ENCODE data around the gene FADS6.

The FADS6 gene

DNA sequence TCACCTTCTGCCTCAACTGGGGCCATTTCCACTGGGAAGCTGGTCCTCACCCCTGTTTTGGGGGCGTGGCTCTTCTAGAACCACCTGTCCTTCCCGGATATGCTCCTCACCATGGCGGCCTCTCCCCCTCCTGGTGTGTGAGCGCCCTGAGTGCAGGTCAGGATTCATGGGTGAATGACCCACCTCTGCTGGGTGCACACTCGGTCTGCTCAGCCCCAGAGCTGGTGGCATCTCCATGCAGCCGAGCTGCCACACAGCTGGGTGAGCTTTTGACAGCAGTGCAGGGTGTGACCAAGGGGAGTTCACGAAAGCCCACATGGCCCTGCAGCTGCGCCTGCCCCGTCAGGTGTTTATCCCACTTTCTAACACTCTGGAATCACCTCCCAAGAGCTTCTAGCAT is 61.0 kb downstream of the FADS6 start:
- TF ChIP-seq OSR1 (CRISPR knock-in tag; IDR thresholded peaks at IDR 0.05): no peak
- TF ChIP-seq, protein P1, sequence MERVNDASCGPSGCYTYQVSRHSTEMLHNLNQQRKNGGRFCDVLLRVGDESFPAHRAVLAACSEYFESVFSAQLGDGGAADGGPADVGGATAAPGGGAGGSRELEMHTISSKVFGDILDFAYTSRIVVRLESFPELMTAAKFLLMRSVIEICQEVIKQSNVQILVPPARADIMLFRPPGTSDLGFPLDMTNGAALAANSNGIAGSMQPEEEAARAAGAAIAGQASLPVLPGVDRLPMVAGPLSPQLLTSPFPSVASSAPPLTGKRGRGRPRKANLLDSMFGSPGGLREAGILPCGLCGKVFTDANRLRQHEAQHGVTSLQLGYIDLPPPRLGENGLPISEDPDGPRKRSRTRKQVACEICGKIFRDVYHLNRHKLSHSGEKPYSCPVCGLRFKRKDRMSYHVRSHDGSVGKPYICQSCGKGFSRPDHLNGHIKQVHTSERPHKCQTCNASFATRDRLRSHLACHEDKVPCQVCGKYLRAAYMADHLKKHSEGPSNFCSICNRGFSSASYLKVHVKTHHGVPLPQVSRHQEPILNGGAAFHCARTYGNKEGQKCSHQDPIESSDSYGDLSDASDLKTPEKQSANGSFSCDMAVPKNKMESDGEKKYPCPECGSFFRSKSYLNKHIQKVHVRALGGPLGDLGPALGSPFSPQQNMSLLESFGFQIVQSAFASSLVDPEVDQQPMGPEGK (CRISPR knock-in tag; IDR thresholded peaks at IDR 0.05; ENCODE audit: borderline replicate concordance): no peak
- TF ChIP-seq POU6F1 (CRISPR knock-in tag; IDR thresholded peaks at IDR 0.05; ENCODE audit: borderline replicate concordance, low read depth): no peak
- TF ChIP-seq TCF4 (CRISPR knock-in tag; IDR thresholded peaks at IDR 0.05; ENCODE audit: borderline replicate concordance): no peak
- TF ChIP-seq ARNTL (CRISPR knock-in tag; IDR thresholded peaks at IDR 0.05; ENCODE audit: borderline replicate concordance, low read depth): no peak
- TF ChIP-seq CREB5 (CRISPR knock-in tag; IDR thresholded peaks at IDR 0.05; ENCODE audit: low read depth): no peak
- no peak for TF ChIP-seq TOX (CRISPR knock-in tag; IDR thresholded peaks at IDR 0.05; ENCODE audit: borderline replicate concordance)
- TF ChIP-seq CSDC2 (CRISPR knock-in tag; IDR thresholded peaks at IDR 0.05): no peak
- no peak for TF ChIP-seq ZC3H10 (CRISPR knock-in tag; IDR thresholded peaks at IDR 0.05)
- TF ChIP-seq CSRNP3 (CRISPR knock-in tag; IDR thresholded peaks at IDR 0.05): no peak
- no peak for TF ChIP-seq ZFP30 (CRISPR knock-in tag; IDR thresholded peaks at IDR 0.05)
- TF ChIP-seq PPARA (CRISPR knock-in tag; IDR thresholded peaks at IDR 0.05; ENCODE audit: borderline replicate concordance): no peak
- no peak for TF ChIP-seq SNAI2 (CRISPR knock-in tag; IDR thresholded peaks at IDR 0.05)
- no peak for TF ChIP-seq ZFP3 (CRISPR knock-in tag; IDR thresholded peaks at IDR 0.05)
- TF ChIP-seq ESRRG (CRISPR knock-in tag; IDR thresholded peaks at IDR 0.05): no peak
- no peak for TF ChIP-seq BACH2 (CRISPR knock-in tag; IDR thresholded peaks at IDR 0.05; ENCODE audit: borderline replicate concordance)
- no peak for TF ChIP-seq GLIS3 (CRISPR knock-in tag; IDR thresholded peaks at IDR 0.05)
- ATAC-seq: no peak

DNA sequence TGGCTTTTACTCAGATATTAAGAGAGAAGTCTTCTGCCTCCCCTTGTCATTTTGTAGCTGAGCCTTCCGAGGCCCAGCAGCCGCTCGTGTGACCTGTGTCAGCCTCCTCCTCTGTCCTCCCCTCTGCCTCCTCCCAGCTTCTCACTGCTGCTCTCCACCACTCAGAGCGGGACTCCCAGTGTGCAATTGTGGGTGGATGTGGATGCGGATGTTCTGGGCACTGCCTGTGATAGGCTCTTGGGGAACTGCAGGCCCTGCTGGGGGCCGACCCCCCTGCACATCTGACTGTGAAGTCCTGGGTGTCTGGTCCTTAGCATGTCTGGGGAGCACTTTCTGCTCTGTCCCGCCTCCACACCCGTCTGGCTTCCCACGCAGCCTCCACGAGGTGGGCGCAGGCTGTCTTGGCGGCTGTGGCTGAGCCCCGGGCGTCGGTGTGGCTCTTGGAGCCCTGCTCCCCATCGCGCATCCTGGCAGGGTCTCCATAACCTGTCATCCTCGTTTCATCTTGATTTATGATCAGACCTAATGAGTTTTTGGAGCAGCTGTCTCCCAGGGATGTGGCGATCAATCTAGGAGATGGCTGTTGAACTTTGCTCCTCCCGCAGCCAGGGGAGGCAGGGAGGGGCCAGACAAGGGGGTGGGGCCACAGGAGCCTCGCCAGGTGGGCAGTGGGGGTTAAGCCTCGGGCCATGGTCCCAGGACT is 61.8 kb downstream of the FADS6 start:
- ATAC-seq: no peak
- TF ChIP-seq TCF4 (CRISPR knock-in tag; IDR thresholded peaks at IDR 0.05; ENCODE audit: borderline replicate concordance) (no peak), ARNTL (CRISPR knock-in tag; IDR thresholded peaks at IDR 0.05; ENCODE audit: borderline replicate concordance, low read depth) (no peak)
- TF ChIP-seq, protein P1 (CRISPR knock-in tag; IDR thresholded peaks at IDR 0.05; ENCODE audit: borderline replicate concordance): no peak

GRCh38 chr17:74830861-74831260 is 62.6 kb downstream of the FADS6 start:
- ATAC-seq: no peak
- TF ChIP-seq ZNF565 (CRISPR knock-in tag; conservative IDR thresholded peaks at IDR 0.05; ENCODE audit: low read depth): no peak
- no peak for TF ChIP-seq BACH2 (CRISPR knock-in tag; IDR thresholded peaks at IDR 0.05; ENCODE audit: borderline replicate concordance)
- no peak for TF ChIP-seq ARNTL (CRISPR knock-in tag; IDR thresholded peaks at IDR 0.05; ENCODE audit: borderline replicate concordance, low read depth)
- TF ChIP-seq ZNF8 (CRISPR knock-in tag; IDR thresholded peaks at IDR 0.05): no peak
- no peak for TF ChIP-seq CSRNP3 (CRISPR knock-in tag; IDR thresholded peaks at IDR 0.05)
- no peak for TF ChIP-seq POU6F1 (CRISPR knock-in tag; IDR thresholded peaks at IDR 0.05; ENCODE audit: borderline replicate concordance, low read depth)
- TF ChIP-seq, protein P2, sequence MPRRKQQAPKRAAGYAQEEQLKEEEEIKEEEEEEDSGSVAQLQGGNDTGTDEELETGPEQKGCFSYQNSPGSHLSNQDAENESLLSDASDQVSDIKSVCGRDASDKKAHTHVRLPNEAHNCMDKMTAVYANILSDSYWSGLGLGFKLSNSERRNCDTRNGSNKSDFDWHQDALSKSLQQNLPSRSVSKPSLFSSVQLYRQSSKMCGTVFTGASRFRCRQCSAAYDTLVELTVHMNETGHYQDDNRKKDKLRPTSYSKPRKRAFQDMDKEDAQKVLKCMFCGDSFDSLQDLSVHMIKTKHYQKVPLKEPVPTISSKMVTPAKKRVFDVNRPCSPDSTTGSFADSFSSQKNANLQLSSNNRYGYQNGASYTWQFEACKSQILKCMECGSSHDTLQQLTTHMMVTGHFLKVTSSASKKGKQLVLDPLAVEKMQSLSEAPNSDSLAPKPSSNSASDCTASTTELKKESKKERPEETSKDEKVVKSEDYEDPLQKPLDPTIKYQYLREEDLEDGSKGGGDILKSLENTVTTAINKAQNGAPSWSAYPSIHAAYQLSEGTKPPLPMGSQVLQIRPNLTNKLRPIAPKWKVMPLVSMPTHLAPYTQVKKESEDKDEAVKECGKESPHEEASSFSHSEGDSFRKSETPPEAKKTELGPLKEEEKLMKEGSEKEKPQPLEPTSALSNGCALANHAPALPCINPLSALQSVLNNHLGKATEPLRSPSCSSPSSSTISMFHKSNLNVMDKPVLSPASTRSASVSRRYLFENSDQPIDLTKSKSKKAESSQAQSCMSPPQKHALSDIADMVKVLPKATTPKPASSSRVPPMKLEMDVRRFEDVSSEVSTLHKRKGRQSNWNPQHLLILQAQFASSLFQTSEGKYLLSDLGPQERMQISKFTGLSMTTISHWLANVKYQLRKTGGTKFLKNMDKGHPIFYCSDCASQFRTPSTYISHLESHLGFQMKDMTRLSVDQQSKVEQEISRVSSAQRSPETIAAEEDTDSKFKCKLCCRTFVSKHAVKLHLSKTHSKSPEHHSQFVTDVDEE (CRISPR knock-in tag; IDR thresholded peaks at IDR 0.05): no peak
- TF ChIP-seq TCF4 (CRISPR knock-in tag; IDR thresholded peaks at IDR 0.05; ENCODE audit: borderline replicate concordance): no peak
- TF ChIP-seq CREB5 (CRISPR knock-in tag; IDR thresholded peaks at IDR 0.05; ENCODE audit: low read depth): no peak

All from SK-N-SH treated with all-trans-retinoic acid at 6 μM for 48 hours (cell line).